ENCODE results near the gene MYOZ3. TPM values are rescaled to one million over a fixed set of nuclear protein-coding genes. Genes with fewer than 3 reads are reported as not detected.
A peak's percentile ranks its signal among the peaks of the same experiment; 100 is the strongest.

The MYOZ3 gene
- total and polyA plus RNA-seq, 2 experiments from 2014 or later, result 1.1 to 1.8 TPM

GRCh38 chr5:150616024-150616470, 45.0 kb upstream of the MYOZ3 start:
- no peaks in the 10 kb centered on the region for H3K36me3 ChIP-seq (replicated peaks; ENCODE audit: insufficient read depth, low read depth)
- H3K4me3 ChIP-seq, result no peak overlapping the region
- H4K20me1 ChIP-seq (ENCODE audit: insufficient read depth, poor library complexity, severe bottlenecking), result no peaks in the 10 kb centered on the region
- H3K27me3 ChIP-seq, result no peaks in the 10 kb centered on the region
- H3K9me3 ChIP-seq (ENCODE audit: low read depth), result no peaks in the 10 kb centered on the region
- no peaks in the 10 kb centered on the region for H3K9me2 ChIP-seq (replicated peaks; ENCODE audit: insufficient read depth)
- H3K79me2 ChIP-seq, result no peaks in the 10 kb centered on the region
- H3K4me2 ChIP-seq, result no peak overlapping the region
- DNase-seq (ENCODE audit: low spot score), result no peak
- 61% methylated on average over 5 of the region's 5 CpGs for WGBS (ENCODE audit: low lambda C conversion rate, missing lambda C conversion rate)
- no peak overlapping the region for H2AFZ ChIP-seq
- peak overlapping the region; percentile 49 for H3K27ac ChIP-seq
- peaks cover 60% of the 10 kb centered on the region for H3K4me1 ChIP-seq (ENCODE audit: insufficient read depth)
- TF ChIP-seq CTCF (IDR thresholded peaks at IDR 0.05; ENCODE audit: poor library complexity) (no peak), EZH2 (IDR thresholded peaks at IDR 0.05; ENCODE audit: borderline replicate concordance) (no peak), EZH2phosphoT487 (IDR thresholded peaks at IDR 0.05; ENCODE audit: low read depth, severe bottlenecking, unreplicated experiment) (no peak)

- Histone ChIP-seq H3K79me2 (no peaks in the 10 kb centered on the region), H3K4me3 (no peak overlapping the region), H4K20me1 (ENCODE audit: insufficient read depth, poor library complexity, severe bottlenecking) (no peaks in the 10 kb centered on the region), H3K36me3 (replicated peaks; ENCODE audit: insufficient read depth, low read depth) (no peaks in the 10 kb centered on the region), H3K9me3 (ENCODE audit: low read depth) (no peaks in the 10 kb centered on the region), H3K27ac (peak overlapping the region; percentile 7), H2AFZ (no peak overlapping the region), H3K4me2 (no peak overlapping the region), H3K27me3 (no peaks in the 10 kb centered on the region), H3K4me1 (ENCODE audit: insufficient read depth) (peaks cover 60% of the 10 kb centered on the region), H3K9me2 (replicated peaks; ENCODE audit: insufficient read depth) (no peaks in the 10 kb centered on the region)
- WGBS (ENCODE audit: low lambda C conversion rate, missing lambda C conversion rate), result 89% methylated on average over 1 of the region's 1 CpG
- no peak for DNase-seq (ENCODE audit: low spot score)
- TF ChIP-seq EZH2phosphoT487 (IDR thresholded peaks at IDR 0.05; ENCODE audit: low read depth, severe bottlenecking, unreplicated experiment) (no peak), CTCF (IDR thresholded peaks at IDR 0.05; ENCODE audit: poor library complexity) (no peak), EZH2 (IDR thresholded peaks at IDR 0.05; ENCODE audit: borderline replicate concordance) (no peak)
Measured at GRCh38 chr5:150616506-150616905, 44.5 kb upstream of the MYOZ3 start.

- H3K27me3 ChIP-seq, result no peaks in the 10 kb centered on the region
- TF ChIP-seq EZH2phosphoT487 (IDR thresholded peaks at IDR 0.05; ENCODE audit: low read depth, severe bottlenecking, unreplicated experiment) (no peak), CTCF (IDR thresholded peaks at IDR 0.05; ENCODE audit: poor library complexity) (no peak), EZH2 (IDR thresholded peaks at IDR 0.05; ENCODE audit: borderline replicate concordance) (no peak)
- WGBS (ENCODE audit: low lambda C conversion rate, missing lambda C conversion rate), result 71% methylated on average over 9 of the region's 9 CpGs
- no peak overlapping the region for H3K4me3 ChIP-seq
- no peak overlapping the region for H3K4me2 ChIP-seq
- no peaks in the 10 kb centered on the region for H3K9me3 ChIP-seq (ENCODE audit: low read depth)
- H3K9me2 ChIP-seq (replicated peaks; ENCODE audit: insufficient read depth), result no peaks in the 10 kb centered on the region
- H3K36me3 ChIP-seq (replicated peaks; ENCODE audit: insufficient read depth, low read depth), result no peaks in the 10 kb centered on the region
- peak overlapping the region; percentile 67 for H3K27ac ChIP-seq
- no peak overlapping the region for H2AFZ ChIP-seq
- no peak for DNase-seq (ENCODE audit: low spot score)
- H3K79me2 ChIP-seq, result no peaks in the 10 kb centered on the region
- peaks cover 53% of the 10 kb centered on the region for H3K4me1 ChIP-seq (ENCODE audit: insufficient read depth)
- H4K20me1 ChIP-seq (ENCODE audit: insufficient read depth, poor library complexity, severe bottlenecking), result no peaks in the 10 kb centered on the region
Measured at GRCh38 chr5:150618163-150618562, 42.9 kb upstream of the MYOZ3 start.

All from hepatocyte (in vitro differentiated cells).